NCI-H510A treated with DMSO at 0.1 percent for 48 hours (cell line): ENCODE results near the gene PCSK4.
"Not testable (repeated sequence)": the region's sequence is repeated elsewhere in the genome, so short reads cannot be mapped to it uniquely, and the experiment has no call there.

ENCODE experiments used
- DNase-seq: peaks from one replicate; lab custom pipeline; 2025; lab: John Stamatoyannopoulos, UW

The PCSK4 gene

DNA sequence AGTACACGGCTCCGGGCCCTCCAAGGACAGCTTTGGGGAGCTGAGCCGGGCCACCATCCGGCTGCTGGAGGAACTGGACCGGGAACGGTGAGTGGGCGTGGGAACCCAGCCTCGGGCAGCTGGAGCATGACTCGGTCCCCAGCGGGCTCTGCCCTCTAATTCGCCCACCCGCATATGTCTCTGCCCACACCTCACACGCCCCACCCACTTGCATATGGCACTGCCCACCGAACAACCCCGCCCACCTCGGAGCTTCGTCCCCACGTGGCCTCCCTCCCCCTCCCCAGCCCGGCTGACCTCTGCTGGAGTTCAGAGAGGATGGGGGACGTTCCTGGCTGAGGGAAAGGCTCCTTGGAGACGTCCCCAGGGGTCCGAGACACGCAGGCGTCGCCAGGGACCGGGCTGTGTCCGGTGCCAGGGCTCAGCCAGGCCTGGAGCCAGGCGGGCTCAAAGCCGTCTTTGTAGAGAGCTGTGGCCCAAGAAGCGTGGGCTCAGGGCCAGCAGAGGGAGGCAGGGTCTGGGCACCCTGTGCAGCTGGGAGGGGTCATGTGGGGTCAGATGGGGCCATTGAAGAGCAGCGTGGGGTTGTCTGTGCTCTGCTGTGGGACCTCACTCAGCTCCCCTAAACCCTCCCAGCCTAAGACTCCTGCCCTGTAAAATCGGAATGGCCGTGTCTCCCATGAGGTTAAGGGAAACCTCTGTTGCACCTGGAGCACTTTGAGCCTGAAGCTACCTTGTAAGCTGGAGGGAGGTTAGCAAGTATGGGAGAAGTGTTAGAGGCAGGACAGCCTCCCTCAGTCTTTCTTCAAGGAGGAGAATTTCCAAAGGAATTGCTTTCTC, 36.4 kb downstream of the PCSK4 start:
- DNase-seq: no peak

DNA sequence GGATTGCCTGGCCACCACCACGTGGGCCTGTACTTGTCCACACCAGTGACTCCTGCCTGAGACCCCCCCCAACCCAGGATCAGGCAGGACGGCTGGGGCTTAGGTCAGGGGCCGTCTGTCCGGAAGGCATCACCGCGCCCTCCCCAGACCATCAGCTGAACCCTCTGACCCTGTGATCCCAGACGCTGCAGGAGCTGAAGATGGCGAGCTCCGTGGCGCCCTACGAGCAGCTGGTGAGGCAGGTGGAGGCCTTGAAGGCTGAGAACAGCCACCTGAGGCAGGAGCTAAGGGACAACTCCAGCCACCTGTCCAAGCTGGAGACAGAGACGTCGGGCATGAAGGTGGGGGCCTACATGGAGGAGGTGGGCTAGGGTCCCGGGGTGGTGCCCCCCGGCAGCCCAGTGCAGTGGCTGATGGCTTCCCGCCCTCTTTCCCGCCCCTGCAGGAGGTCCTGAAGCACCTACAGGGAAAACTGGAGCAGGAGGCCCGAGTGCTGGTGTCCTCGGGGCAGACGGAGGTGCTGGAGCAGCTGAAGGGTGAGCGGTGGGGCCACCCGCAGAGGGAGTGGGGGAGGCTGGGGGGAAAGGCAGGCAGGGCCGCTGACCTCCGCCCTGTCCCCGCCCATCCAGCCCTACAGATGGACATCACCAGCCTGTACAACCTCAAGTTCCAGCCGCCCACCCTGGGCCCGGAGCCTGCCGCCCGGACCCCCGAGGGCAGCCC, 37.2 kb downstream of the PCSK4 start:
- DNase-seq: no peak

DNA sequence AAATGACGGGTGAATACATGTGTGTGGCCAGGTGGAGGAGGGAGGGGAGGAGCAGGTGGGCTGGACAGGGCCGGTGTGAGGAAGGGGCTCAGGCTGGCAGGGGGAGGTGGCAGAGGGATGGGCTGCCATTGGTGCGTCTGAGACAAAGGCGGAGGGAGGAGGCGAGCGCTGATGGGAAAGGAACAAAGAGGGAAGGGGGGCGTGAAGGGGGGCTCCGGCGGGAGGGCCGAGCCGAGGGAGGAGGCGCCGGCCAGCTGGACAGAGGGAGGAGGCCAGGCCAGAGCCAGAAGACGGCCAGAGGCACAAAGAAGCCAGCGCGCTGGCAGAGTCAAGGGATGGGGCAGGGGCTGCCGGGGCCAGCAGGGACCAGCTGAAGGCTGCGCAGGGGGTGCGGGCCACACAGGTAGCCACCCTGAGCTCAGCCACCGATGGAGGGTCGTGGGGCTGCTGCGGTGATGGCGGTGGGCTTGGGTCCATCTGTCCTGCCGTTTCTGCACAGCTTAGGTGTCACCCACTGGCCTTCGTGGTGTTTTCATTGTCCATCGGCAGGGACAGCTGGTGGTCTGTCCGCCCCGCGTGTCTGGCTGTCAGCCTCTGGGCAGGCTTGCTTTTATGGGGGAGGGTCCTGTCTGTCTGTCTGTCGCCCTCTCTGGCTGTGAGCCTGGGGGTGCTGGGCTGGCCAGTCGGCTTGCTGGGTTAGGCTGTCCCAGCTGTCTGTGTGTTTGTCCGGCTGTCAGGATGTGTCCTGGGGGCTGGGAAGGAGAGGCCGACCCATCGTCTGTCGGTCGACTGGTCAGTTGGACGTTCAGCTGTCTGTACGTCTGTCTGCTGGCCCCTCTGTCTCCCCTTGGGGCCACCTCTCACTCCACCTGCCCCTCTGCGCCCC, 38.0 kb downstream of the PCSK4 start:
- no peak for DNase-seq

DNA sequence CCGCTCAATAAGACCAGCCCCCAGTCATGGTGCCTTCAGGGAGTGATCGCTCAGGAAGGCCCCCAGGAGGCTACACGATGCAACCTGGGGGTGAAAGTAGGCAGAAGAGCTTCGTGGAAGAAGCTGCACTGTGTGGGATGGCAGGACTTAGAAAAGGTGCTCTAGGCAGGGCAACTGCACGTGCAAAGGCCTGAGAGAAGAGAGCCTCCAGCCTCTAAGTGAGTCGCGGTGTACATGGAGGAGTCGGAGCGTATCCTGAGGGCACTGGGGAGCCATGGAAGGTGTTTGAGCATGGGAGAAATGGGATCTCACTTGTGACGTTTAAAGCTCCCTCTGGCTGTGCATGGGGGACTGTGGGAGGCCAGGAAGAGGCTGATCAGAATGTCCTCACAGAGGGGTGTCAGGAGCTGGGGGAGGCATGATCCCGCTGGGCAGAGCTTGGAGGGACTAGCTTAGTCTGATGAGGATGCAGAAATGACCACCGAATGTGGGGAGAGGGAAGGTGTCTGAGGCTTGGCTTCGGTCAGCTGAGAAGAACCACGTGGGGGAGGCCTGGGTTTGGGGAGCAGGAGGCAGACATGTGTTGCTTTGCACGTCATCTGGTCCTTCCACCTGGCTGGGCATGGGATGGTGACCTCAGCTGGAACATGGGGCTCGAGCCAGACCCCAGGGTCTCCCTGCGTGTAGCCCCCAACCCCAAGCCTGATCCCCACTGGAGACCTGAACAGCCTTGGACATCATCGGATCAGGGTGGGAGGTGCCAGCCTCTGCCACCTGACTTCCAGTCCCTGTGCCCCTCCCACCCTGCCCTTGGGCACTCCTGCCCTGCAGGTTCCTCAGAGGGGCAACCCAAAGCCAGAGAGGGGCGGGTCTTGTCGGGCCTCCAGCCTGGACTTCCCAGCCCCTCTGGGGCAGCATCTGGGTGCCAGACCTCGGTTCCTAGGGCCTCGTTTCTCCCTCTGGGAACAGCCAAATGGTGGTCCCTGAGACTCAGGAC, 39.1 kb downstream of the PCSK4 start:
- no peak for DNase-seq

DNA sequence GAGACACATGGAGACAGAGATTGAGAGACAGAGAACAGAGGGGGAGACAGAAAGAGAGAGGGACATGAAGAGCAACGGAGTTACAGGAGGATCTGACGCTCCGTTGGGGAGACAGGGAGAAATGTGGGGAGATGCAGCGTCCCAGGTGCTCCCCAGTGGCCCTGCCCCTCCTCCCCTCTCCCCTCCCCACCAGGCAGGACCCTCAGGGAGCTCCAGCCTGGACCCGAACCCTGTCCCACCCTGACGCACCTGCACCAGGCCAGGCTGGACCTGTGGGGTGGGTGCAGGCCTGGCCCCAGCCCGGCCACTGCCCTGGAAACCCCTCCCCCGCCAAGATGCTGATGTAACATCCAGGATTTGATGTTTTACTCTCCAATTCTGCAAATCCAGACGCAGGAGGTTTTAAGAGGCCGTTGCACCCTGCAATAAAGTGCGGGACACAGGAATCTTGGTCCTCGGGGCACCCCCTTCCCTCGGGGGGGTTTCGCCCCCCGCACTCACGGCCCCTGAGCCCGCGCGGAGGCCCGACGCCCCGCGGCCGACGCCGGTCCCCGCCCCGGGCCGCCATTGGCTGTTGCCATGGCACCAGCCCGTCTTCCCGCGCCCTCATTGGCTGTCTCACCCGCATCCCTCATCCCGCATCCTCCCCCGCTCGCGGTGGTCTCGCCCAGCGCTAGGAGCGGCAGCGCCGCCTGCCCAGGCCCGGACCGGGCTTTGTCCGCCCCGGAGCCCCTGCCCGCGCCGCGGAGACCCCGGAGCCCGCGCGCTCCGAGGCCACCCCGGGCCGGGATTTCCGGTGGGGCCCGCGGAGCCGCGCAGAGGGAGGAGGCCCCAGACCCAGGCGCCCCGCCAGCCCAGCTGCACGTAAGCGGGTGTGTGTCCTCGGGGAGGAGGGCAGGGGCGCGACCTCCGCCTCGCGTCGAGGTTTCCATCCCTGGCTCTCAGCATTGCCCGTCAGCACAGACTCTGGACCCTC, 40.4 kb downstream of the PCSK4 start, which contains the start of gene APC2:
TSS of gene APC2 (plus strand) at position 655 of the 976 bp plus-strand sequence. CDS start 2,881 bp downstream, outside the sequence.
- no peak for DNase-seq

DNA sequence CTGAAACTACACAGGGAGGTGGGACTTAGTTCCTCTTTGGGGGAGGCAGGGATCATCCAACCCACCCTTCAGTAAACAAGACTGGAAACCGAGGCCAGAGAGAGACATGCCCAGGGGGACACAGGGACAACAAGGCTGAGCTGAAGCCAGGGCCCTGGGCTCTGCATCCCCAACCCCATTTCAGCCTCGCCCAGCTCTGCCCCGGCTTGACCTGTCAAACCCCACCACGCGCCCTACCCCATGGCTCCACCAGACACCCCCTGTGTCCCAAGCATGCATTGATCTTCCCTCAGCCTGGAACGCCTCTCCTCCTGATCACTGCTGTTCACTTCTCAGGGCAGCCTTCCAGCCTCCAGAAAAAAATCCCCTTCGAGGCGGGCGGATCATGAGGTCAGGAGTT, 42.2 kb downstream of the PCSK4 start:
- no peak for DNase-seq

DNA sequence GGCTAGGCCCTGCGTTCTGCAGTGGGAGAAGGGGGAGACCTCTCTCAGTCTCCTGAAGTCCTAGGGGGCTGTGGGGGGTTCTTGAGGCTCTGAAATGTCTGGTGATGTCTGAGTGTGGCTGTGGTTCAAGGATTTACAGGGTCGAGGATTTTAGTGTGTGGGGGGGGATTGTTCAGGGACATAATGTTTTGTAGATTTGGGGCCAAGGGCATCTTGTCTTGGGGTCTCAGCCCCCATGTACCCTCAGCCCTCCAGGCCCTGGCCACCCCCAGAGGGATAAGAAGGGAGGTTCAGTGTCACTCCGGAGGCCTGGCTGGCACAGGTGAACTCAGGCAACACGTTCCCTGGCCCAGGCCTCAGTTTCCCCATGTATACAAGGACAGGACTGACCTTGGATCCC, 42.6 kb downstream of the PCSK4 start:
- DNase-seq: no peak

DNA sequence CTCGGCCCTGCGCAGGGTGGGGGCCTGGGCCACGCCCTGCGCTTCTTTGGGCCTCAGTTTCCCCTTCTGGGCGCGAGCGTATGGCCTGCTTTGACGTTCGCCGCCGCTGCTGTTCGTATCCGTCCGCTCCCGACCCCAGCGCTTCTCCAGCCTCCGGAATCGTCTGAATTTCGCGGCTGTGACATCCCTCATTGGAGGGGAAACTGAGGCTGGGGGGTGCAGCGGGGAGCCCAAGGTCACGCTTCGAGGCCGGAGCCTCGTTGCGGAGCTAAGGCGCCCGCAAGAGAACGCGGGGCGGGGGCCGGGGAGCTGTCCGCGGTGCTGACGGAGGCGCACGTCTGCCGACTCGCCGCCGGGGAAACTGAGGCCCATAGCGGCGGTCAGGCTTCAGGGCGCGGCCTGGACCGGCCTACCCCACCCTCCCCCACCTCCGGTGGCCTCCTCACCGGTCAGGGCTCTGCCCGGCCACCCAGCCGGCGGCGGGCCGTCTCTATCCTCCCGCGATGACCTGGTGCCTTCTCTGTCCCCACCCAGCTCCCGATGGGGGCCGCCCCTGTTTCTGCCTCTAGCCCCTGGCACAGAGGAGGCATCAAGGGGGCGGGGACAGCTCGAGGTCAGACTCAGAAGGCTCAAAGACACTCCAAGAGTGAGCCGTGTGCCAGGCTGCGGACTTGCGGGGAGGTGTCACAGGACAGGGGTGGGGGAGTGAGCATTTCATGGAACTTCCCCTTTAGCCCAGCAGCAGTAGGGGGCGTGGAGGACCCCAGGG, 43.3 kb downstream of the PCSK4 start:
- DNase-seq: no peak

DNA sequence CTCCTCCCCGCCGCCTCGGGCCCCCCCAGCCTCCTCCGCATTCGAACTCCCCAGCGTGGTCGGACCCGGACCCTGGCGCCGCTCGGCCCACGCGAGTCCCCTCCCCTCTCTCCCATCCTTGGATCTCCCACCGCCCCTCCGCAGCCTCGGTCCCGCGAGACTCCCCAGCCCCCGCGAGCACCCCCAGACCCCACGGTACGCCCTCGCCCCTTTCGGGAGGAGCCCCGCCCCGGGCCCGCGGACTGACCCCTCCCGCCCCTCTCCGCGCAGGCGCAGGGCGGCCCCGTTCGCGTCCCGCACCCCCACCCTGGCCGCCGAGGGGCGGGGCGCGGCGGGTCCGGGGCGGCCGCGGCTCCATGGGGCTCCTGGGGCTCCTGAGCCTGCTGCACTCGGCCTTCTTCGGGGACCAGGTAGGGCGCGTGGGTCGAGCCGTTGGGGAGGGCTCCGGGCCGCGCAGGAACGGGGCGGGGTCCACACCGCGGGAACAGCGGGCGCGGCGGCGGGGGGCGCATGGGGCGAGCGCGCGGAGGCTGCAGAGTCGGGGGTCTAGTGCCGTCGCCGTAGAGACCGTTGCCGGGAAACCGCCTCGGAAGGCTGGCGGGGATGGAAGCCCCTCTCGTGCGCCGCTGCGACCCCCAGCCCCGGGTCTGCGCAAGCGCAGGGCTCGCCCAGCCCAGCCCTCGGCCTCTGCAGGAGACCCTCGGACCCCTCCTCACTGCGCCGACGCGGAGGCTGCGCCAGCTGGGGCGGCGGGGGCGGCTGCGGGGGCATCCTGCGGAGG, 44.0 kb downstream of the PCSK4 start:
- no peak for DNase-seq

DNA sequence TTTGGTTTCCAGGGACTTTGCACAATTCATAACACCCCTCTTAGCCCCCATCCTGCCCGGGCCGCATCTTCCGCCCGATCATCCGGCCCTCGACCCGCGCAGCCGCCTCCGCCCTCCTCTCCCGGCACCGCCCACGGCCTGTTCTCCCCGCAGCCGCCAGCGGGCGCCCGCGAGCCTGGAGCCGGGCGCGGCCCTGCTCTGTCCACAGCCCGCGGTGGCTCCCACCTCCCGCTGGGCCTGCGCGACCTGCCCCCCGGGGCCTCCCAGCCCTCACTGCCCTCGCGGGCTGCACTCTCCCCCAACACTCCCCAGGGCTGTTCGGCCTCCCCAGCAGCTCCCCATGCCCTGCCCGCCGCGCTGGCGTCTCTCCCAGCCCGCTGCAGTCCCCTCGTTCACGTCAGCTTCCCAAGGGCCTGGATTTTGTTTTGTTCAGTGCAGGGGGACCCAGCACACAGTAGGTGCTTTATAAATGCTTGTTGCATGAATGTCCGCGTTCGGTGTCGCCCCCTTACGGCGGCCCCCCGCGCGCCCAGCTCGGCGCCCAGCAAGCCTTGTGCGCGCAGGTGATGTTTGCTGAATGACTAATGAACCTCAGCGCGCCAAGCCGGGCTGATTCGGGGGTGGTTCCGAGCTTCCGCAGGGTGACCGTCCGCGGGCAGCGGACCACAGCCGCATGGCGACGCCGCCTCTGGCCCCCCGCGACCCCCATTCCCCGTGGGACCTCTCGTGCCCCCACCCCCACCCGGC, 44.8 kb downstream of the PCSK4 start:
- peak; percentile 27 for DNase-seq

DNA sequence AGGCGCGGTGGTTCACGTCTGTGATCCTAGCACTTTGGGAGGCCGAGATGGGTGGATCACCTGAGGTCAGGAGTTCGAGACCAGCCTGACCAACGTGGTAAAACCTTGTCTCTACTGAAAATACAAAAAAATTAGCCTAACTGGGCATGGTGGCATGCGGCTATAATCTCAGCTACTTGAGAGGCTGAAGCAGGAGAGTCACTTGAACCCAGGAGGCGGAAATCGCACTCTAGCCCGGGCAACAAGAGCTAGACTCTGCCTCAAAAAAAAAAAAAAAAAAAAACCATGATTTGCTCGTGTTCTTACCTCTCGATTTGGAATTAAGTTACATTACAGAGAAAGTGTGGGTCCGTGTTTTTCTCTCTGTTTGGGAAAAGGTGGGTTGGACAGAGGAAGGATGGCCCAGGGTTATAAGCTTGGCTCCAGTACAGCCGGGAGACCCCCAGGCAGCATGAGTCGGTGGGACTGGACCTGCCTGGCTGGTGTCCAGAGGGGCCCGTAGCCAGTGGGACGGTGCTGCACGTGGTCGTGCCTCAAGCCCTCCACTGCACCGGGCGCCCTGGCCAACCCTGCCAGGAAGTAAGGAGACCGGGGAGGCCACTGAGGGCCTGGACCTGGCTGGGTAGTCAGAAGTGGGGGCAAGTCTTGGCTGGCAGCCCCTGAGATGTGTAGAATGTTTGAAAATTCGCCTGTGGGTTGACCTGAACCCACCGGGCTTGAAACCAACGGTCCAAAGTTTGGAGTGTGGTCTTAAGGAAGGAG, 48.3 kb downstream of the PCSK4 start:
- no peak for DNase-seq

DNA sequence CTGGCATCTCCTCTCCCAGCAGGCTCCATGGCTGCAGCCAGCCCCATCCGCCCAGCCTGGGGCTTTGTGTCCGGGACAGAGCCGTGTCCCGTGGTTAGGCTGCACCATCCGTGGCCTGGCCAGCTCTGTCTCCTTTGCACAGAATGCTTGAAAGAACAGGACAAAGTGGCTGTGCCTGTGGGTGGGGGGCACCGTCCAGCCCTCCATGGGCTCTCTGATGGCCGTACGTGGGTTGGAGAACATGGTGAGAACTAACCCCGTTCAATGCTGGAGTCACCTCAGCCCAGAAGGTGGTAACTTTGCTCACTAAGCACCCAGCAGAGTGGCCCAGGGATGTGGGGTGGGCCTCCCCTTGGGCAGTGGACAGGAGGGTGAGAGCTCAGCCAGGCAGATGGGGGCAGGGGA, 49.1 kb downstream of the PCSK4 start:
- DNase-seq: no peak

DNA sequence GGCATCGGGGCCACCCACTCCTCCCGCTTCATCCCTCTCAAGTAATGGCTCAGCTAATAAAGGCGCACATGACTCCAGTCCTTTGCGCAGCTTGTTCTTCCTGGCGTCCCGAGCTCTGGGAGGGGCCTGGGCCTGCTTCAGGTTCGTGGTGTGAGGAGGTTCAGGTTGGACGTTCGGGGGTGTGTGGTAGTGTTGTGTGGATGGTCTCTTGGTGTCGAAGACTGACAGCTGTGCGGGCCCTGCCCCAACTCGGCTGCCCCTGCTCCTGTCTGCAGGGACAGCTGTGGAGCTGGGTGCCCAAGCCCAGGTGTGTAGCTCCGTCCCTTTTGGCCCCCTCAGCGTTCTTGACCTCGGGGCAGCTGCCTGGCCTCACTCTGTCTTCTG, 49.7 kb downstream of the PCSK4 start:
- no peak for DNase-seq

DNA sequence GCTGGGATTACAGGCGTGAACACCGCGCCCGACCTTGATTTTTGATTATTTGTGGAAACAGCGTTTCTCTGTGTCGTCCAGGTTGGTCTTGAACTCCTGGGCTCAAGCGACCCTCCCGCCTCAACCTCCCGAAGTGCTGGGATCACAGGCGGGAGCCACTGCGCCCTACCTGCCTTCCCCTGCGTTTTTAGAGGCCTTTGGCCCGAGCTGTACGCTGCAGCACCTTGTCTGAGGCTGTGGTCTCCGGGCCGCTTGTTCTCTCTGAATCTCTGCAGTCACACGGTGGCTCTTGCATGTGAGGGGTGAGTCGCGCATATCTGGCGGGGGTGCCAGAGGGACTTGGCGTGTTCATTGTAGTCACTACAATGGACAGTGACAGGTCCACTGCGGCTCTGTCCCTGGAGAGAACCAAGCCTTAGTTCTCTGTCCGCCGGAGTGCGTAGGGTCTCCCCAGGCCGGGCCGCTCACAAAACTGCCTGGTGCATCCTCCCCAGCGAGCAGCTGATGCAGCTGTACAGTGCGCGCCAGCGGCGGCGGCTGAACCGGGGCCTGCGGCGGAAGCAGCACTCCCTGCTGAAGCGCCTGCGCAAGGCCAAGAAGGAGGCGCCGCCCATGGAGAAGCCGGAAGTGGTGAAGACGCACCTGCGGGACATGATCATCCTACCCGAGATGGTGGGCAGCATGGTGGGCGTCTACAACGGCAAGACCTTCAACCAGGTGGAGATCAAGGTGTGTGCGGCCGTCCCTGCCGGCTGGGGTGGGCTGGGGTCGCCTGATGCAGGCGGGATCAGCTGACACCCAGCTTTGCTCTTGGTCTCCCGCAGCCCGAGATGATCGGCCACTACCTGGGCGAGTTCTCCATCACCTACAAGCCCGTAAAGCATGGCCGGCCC, 50.4 kb downstream of the PCSK4 start:
- not testable (repeated sequence) for DNase-seq

DNA sequence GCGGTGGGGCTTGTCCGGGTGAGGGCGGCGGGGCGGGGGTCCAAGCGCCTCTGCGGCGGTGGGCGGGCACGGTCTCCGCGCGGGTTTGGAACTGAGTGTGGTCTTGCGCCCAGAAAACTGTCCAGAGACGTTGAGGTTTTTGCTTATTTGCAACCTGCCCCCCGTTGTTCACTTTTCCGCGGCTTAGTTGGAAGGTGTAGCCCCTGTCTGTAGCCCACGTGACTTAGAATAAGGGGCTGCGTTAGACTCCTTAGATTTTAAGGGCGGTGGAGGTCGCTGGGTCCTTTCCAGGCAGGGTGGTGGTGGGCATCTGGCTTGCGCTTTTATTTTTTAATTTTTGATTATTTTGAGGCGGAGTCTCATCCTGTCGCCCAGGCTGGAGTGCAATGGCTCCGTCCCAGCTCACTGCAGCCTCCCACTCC, 51.2 kb downstream of the PCSK4 start:
- DNase-seq: no peak
